K562 (cell line): ENCODE results near the gene ASCL3. TPM values are rescaled to one million over a fixed set of nuclear protein-coding genes. Genes with fewer than 3 reads are reported as not detected.

Experiments used
- CBFB ChIP-seq: sonication (generic); formaldehyde crosslinking; IDR thresholded peaks from 2 replicates; pipeline ENCODE4 v1.4.0; 2020; ENCODE audit warnings: mild to moderate bottlenecking, missing genetic modification reagents
- IRF1 ChIP-seq: sonication (generic); formaldehyde crosslinking; IDR thresholded peaks from 2 replicates; pipeline ENCODE4 v1.8.0; 2022; ENCODE audit warnings: missing genetic modification reagents, mild to moderate bottlenecking, borderline replicate concordance
- JUND ChIP-seq, 2 experiments: IDR thresholded peaks; 2 replicates in 1 of 2; 3 replicates in 1 of 2; pipeline ENCODE4 v1.6.1; 2011; ENCODE audit warnings: borderline replicate concordance in 2 of 2, low read depth in 2 of 2, low read length in 2 of 2, improper control_type of control experiment in 1 of 2, missing biosample characterization in 1 of 2, missing genetic modification characterization in 1 of 2, missing genetic modification reagents in 1 of 2
- MED1 ChIP-seq: sonication (generic); formaldehyde crosslinking; IDR thresholded peaks from 2 replicates; pipeline ENCODE4 v1.8.1; 2023; ENCODE audit warnings: missing genetic modification reagents, borderline replicate concordance
- MGA ChIP-seq: fragments of 450-650 bp; IDR thresholded peaks from 2 replicates; pipeline ENCODE4 v1.6.1; 2016; ENCODE audit warnings: mild to moderate bottlenecking, moderate library complexity
- MYBL2 ChIP-seq, 2 experiments: fragments of 450-650 bp in 1 of 2; sonication (generic) in 1 of 2; formaldehyde crosslinking in 1 of 2; IDR thresholded peaks; 2 replicates each; pipeline versions ENCODE4 v1.6.1 to v1.8.1; 2017 to 2022; ENCODE audit warnings: borderline replicate concordance in 1 of 2, inconsistent platforms in 1 of 2, low read depth in 1 of 2, mild to moderate bottlenecking in 1 of 2, missing genetic modification reagents in 1 of 2, moderate library complexity in 1 of 2
- POLR2AphosphoS5 ChIP-seq: IDR thresholded peaks from 2 replicates; pipeline ENCODE4 v1.6.1; 2011; ENCODE audit warnings: mild to moderate bottlenecking, low read depth, low read length, moderate library complexity; ENCODE audit not compliant: control insufficient read depth, insufficient read depth
- RHOXF2B ChIP-seq: fragments of 250-450 bp; sonication (Bioruptor Pico); conservative IDR thresholded peaks from 2 replicates; pipeline ENCODE4 v1.5.1; 2021
- SRF ChIP-seq, 2 experiments: fragments of 250-450, 450-650 bp in 1 of 2; sonication (Bioruptor Pico) in 1 of 2; sonication (generic) in 1 of 2; formaldehyde crosslinking; IDR thresholded peaks; 2 replicates each; pipeline versions ENCODE4 v1.5.0 to v1.5.1; 2020 to 2022; ENCODE audit warnings: mild to moderate bottlenecking in 1 of 2, missing genetic modification reagents in 1 of 2
- TFAP4 ChIP-seq: sonication (generic); formaldehyde crosslinking; IDR thresholded peaks from 2 replicates; pipeline ENCODE4 v1.8.0; 2022; ENCODE audit warnings: missing genetic modification reagents, mild to moderate bottlenecking, moderate library complexity, borderline replicate concordance
- ZNF124 ChIP-seq: sonication (generic); formaldehyde crosslinking; IDR thresholded peaks from 2 replicates; pipeline ENCODE4 v1.8.1; 2022; ENCODE audit warnings: missing genetic modification reagents
- ZNF143 ChIP-seq: sonication (generic); formaldehyde crosslinking; IDR thresholded peaks from 2 replicates; pipeline ENCODE4 v1.9.0; 2022; ENCODE audit warnings: mild to moderate bottlenecking, missing genetic modification reagents
- polyA plus RNA-seq, 8 experiments: library from polyadenylated mRNA; depleted of rRNA in 4 of 8; stranded (reverse) in 5 of 8; unstranded in 3 of 8; fragments of >200 nt; fragmentation: Nextera tagmentation in 2 of 8; fragmentation: Illumina TruSeq in 1 of 8; extraction: Ambion mirVana in 2 of 8; extraction: Trizol in 1 of 8; gene quantifications; 2 replicates each; pipeline versions ENCODE4 v1.2.1 to v1.2.3, GENCODE V29; 2011 to 2014; ENCODE audit warnings: inconsistent platforms in 1 of 8, missing spikeins in 1 of 8
- total RNA-seq, 7 experiments: library from RNA; depleted of rRNA in 6 of 7; stranded (reverse); fragments of >200 nt in 6 of 7; fragmentation: Illumina TruSeq in 2 of 7; extraction: Trizol in 2 of 7; gene quantifications; 2 replicates each; pipeline versions ENCODE4 v1.2.1 to v1.2.3, GENCODE V29; 2011 to 2021; ENCODE audit warnings: low replicate concordance in 1 of 7

The ASCL3 gene
- total and polyA plus RNA-seq, 9 of the 15 experiments (the other 6 are each of a cell fraction or from before 2014, with no cell fraction given), result not detected

GRCh38 chr11:8911029-8911823, 31.6 kb downstream of the ASCL3 start, which contains the start of gene AKIP1 (continued):
- TF ChIP-seq MGA, result no peak
- no peak for TF ChIP-seq MED1 (CRISPR knock-in tag)
- TF ChIP-seq ZNF124 (CRISPR knock-in tag), result no peak
- TF ChIP-seq POLR2AphosphoS5, result peak; percentile 70
- TF ChIP-seq MYBL2 (IDR thresholded peaks at IDR 0.05; ENCODE audit: low read depth), result no peak
- TF ChIP-seq MYBL2 (CRISPR knock-in tag; IDR thresholded peaks at IDR 0.05; ENCODE audit: borderline replicate concordance), result no peak
- no peak for TF ChIP-seq SRF (CRISPR knock-in tag; IDR thresholded peaks at IDR 0.05)
- peak; percentile 95 for TF ChIP-seq TFAP4
- no peak for TF ChIP-seq ZNF143 (CRISPR knock-in tag)
- TF ChIP-seq IRF1 (CRISPR knock-in tag), result no peak
- no peak for TF ChIP-seq JUND (IDR thresholded peaks at IDR 0.05; ENCODE audit: borderline replicate concordance, low read depth, low read length)
- TF ChIP-seq JUND (tag; IDR thresholded peaks at IDR 0.05; ENCODE audit: borderline replicate concordance, low read depth, low read length), result no peak
- TF ChIP-seq CBFB (CRISPR knock-in tag), result no peak
- TF ChIP-seq RHOXF2B (CRISPR knock-in tag), result 0 out of 2 replicates have a peak, but pooled peaks have one; percentile 35
